ENCODE measurements around the gene TMEM92.

Gene TMEM92

DNA sequence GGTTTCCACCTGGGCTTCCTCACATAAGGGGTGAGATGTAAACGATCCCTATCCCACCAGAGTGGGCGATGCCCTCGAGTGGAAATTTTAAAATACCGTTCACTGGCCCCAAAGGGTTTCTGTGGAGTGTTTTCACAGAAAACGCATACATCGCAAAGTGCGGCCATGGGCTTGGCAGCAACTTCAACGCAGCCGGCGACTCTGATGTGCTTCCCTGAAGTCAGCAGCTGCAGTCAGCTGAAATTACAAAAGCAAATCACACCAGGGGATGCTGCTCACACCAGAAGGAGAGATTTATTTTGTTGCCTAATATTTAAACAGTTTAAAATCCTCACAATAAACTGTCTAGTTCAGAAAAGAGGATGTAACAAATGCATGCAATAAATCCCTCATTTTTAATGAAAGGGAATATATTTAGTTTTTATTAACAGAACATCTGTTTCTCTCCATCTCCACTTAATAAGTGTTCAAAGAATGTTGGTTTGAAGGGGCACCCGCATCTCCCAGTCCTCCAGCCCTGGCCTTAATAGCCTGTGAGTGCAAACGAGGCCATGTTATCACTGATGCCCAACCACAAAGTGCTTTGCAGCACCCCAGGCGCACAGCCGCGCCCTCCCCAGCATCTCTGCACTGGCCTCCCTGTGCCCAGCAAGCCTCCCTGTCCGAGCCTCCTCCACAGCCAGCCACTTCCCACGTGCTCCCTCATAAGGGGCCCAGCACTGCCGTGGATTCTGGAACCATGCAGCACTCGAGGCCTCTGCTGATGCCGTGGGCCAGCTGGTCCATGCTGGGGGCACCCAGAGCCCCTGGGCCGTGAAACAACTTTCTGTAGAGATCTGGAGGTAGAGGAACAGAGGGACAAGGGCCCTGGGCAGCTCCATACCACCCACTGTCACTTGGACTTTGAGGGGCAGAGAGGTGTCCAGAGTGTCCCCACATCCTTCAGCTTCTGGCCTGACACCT, 54.4 kb downstream of the TMEM92 start:
- no peak for DNase-seq (ENCODE audit: low spot score)

DNA sequence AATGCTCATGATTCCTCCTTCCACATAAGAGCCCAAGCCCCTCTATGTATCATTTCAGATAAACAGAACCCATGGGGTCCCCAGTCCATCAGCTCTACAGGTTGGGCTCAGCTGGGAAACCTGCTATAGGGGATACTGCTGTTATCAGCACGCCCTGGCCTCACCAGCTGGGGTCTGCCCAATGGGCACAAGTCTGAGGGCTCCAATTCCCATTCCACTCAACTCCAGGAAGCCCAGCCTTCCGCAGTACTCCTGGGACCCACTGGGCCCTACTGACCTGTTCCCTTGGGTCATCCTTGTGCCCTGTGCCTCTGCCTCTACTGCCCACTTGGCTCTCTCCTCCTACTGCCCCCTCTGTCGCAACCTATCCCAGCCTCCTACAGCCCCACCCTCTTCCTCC, 55.5 kb downstream of the TMEM92 start:
- no peak for DNase-seq (ENCODE audit: low spot score)

DNA sequence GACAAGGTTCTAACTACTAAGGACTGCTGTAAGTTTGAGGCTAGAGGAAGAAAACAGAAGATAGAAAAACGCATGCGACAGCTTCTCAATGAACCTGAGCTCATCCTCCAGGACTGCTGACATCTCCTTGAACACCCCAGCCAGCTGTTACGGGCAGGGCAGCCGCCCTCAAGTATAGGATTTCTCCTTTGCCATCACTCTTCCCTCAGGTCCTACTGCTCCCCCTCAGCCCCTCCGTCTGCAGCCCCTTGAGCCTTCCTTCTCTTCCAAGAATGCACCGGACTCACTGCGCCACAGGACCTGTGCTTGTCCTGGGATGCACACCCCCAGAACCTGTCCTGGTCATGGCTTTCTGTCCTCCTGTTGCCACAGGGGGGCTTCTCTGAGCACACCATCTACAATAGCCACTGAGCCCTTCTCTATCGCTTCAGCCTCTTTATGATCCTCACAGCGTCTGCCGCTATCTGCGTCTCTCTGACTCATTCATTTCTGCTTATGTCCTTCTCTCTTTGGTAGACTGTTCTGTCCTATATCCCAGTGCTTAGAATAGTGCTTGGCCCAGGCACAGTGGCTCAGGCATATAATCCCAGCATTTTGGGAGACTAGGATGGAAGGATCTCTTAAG, 56.0 kb downstream of the TMEM92 start:
- no peak for DNase-seq (ENCODE audit: low spot score)

Data from hematopoietic multipotent progenitor cell treated with erythropoietin and hydrocortisone succinate and interleukin-3 and kit ligand, for 15 days (in vitro differentiated cells).